HG02678 (cell line): ENCODE results near the gene MDP1.

Source experiments
- ATAC-seq: cut with Tn5 transposase; IDR thresholded peaks from one replicate; pipeline ENCODE4 v1.9.1; 2021; ENCODE audit warnings: mild to moderate bottlenecking, moderate library complexity; ENCODE audit not compliant: unreplicated experiment

The MDP1 gene

DNA sequence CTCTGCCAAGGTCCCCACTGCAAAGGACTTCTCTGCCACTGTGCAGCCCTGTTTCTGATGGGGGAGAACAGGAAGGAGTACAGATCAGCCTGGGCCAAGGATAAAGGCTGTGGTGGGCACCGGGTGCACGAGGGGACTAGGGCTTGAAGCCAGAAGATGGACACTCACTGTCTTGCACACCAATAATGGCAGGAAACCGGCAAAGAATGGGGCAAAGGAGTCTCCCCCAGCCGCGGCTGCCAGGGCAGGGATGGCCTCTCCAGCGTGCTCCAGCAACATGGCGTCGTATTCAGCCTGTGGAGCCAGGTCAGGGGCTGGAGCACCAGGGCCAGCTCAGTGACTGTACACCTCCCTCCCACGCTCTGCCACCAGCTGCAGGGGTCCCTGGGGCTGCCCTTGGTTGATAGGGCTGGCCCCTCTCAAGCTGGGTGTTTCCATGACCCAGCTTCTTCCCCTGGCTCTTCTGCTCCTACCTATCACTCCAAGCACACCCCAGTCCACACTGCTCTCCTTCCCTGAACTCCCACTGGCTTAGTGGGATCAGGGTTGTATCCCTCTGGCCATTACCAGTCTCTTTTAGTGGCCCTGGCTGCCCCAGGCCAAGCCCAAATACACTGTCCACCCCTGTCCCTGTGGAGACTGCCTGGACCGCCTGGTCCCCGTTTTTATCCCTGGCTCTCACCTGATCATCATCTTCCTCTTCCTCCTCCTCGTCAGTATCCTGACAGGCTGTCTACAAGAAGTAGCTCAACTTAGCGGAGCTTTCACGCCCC, 33.6 kb downstream of the MDP1 start:
- ATAC-seq, result no peak

DNA sequence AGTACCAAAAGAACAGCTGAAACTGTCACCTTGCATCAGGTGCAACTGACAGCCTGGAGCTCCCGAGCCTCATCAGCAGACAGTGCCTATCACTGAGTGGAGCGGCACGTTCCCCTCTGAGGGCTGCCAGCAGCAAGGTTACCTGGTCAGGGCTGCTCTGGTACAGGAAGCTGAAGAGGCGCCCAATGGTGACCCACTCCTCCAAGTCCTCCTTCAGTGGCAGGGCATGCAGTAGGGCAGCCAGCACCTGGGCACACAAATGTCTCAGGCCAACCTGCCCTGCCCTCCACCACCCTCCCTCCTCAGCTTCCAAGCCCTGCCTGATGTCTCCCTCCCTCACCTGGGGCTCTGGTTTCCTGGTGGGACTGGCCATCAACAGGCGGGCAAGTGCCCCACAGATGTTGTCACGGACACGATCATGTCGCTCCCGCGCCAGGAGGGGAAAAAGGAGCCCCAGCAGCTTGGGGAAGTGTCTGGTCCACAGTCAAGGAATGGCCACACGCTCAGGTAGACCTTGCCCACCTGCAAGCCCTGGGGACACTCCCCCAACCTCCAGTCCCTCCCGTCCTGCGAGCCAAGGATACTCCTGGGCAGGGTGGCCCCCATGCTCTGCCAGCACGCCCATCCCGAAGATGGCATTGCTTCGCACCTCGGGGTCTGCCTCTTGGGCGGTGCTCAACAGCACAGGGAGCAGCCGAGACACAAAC, 34.3 kb downstream of the MDP1 start:
- no peak for ATAC-seq

DNA sequence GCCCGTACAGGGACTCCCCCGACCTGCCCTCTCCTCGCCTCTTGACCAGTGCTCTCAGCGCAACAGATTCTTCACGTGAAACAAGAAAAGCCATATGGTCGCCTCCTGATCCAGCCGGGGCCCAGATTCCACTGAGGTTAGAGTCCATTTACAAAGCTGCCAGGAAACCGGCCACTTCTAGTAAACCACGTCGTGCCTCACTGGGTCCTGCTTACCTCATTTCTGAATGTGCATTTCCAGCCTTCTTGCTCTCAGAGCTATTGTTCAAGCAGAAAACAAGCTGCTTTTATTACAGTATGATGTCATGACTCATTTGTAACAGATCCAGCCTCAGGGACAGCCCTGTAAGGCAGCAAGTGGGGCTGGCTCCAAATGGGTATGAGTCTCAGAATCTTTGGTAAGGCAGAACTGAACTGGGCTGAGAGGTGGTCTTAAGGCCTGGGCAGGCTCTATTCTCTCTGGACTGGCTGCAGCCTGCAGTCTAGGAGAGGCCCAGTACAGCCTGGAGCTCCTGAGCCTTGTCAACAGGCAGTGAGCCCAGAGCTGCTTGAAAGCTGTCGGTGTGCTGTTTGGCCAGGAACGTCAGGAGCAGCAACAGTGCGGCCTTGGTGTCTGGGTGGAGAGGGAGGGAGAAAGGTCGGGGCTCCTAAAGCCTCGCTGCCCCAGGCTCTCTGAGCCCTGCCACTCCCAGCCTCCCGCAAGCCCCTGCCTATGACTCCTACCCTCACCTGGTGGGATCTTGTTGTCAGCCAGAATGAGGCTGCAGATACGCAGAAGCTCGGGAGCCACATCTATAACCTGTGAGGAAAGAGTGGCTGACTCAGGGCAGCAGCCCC, 35.7 kb downstream of the MDP1 start:
- no peak for ATAC-seq

DNA sequence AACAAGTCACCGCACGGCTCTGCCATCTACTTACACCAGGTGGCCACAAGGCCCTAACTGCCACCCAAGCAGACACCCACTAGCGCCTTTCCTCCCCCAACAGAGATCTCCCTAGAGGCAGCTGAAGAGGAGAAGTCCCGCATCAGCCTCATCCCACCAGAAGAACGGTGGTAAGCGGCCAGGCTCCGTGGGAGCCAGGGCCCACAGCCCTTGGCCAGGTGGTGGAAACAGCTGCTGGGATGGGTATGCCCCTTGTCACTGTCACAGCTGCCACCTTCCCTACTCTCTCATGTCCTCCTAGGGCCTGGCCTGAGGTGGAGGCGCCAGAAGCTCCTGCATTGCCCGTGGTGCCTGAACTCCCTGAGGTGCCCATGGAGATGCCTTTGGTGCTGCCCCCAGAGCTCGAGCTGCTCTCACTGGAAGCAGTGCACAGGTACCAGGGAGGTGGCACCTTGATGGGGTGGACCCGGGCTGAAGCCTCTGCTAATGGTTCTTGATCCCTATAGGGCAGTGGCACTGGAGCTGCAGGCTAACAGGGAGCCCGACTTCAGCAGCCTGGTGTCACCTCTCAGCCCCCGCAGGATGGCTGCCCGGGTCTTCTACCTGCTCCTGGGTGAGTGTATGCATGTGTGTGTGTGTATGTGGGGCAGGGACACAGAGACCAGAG, 36.4 kb downstream of the MDP1 start:
- ATAC-seq, result no peak

DNA sequence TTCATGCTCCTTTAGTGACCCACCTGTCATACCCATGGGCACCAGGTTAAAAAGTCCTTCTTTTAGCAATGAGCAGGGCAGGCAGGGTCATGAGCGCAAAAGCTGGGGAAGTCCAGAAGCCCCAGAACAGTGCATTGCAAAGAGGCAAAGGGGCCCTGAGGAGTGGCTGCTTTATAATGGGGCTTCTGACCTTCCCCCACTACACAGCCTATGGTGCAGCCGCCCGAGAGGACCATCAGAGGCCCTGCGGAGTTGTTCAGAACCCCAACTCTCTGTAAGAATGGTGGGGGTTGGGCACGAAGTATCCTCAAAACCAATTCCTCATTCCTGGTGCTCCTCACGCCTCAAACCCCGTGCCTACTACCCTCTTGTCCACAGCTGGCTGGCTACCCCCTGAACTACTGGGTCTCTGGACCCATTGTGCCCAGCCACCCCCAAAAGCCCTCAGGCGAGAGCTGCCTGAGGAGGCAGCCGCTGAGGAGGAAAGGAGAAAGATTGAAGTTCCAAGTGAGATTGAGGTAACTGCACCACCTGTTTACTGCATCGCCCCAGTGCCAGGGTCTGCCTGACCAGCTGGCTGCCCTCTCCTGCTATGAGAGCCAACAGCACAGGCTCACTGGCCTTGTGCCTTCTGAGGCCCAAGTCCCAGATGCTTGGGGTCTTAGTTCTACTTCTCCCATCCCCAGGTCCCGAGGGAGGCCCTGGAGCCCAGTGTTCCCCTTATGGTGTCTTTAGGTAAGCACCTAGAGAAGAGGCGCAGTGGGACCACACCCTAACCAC, 37.3 kb downstream of the MDP1 start:
- ATAC-seq, result no peak

DNA sequence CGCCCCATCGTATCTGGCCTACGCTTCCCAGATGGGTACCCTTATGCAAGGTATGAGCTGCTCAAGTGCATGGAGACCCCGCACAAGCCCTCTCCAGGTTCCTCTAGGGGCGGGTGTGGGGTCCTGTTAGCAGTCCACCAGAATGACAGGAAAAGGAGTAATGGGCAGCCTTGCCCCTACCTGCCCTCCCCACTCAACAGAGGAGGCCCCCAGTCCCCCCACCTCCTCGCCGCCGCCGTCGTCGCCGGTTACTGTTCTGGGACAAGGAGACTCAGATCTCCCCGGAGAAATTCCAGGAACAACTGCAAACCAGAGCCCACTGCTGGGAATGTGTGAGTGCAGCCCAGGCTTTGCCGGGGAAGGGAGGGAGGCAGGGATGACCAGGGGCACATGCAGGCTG, 38.0 kb downstream of the MDP1 start:
- ATAC-seq, result no peak

DNA sequence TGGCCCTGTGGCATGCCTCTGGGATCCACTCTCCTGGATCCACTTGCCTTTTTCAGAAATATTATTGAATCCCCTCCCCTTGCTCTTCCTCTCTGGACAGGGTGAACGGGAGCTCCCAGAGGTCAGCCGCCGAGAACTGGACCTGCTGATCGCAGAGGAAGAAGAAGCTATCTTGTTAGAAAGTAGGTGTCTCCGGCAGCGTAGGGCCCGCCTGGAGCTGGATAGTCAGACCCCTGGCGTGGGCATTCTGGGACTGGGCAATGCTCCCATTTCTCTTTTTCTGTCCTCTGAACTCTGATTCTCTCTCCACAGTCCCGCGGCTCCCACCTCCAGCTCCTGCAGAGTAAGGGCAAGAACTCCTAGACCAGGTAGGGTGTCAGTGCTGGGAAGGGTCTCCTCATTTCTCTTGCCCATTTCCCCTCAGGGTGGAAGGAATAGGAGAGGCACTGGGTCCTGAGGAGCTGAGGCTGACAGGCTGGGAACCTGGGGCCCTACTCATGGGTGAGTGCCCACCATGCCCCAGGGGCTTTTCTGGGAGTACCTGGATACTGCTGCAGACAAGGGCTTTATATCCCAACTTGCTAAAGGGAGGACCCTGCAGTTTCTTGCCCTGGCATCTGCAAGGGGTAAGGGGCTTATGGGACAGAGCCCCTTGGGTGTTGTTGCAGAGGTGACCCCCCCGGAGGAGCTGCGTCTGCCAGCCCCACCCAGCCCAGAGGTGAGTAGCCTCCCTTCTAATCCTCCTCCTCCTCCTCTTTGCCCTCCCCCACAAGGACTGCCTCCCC, 38.6 kb downstream of the MDP1 start:
- no peak for ATAC-seq

DNA sequence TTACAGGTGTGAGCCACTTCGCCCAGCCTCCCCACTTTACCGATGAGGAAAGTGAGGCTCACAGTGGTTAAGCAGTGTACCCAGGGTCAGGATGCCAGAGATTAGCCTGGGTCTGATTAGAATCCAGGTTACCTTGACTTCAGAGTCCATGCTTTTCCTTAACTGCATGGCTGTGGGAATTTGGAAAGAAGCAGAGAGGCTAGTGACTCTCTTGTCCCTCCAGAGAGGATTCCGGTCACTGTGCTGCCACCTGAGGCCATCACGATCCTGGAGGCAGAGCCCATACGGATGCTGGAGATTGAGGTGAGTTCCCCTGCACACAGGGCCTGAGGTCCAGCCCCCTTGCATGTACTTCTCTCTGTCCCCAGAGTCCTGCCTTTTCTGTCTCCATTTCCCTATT, 39.3 kb downstream of the MDP1 start:
- no peak for ATAC-seq

DNA sequence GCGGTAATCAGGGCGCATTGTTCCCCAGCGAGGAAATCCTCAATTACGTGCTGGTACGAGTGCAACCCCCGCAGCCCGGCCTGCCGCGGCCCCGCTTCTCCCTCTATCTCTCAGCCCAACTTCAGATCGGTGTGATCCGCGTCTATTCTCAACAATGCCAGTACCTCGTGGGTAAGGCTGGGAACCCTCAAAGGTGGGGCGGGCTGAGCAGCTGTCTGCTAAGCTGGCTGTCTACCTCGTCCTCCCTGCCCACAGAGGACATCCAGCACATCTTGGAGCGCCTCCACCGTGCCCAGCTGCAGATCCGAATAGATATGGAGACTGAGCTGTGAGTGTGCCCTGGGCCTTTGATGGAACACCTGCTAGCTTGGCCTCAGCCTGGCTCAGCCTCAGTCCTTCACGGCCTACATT, 43.0 kb downstream of the MDP1 start:
- no peak for ATAC-seq

DNA sequence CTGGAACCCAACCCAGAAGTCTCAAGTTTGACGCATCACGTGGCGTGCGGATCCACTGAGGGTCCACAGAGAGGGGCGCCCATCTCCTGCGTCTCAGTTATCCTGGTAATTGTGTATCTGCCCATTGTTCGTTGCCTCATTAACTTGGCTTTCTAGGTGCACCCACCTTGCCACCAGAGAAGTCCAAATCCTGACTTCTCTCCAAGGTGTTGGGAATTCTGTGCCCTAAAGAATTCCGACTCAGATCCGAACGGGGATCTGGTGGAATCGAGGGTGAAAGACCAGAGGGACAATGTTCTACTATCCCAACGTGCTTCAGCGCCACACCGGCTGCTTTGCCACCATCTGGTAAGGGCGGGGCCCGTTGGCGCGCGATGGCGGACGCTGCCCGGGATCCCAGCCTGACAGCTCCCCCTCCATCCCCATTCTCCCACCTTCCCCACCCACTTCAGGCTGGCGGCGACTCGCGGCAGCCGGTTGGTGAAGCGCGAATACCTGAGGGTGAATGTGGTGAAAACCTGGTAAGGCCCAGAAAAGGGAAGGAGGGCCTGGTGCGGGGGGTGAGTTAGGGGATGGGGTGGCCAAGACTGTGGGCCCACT, 43.5 kb downstream of the MDP1 start:
- no peak for ATAC-seq

DNA sequence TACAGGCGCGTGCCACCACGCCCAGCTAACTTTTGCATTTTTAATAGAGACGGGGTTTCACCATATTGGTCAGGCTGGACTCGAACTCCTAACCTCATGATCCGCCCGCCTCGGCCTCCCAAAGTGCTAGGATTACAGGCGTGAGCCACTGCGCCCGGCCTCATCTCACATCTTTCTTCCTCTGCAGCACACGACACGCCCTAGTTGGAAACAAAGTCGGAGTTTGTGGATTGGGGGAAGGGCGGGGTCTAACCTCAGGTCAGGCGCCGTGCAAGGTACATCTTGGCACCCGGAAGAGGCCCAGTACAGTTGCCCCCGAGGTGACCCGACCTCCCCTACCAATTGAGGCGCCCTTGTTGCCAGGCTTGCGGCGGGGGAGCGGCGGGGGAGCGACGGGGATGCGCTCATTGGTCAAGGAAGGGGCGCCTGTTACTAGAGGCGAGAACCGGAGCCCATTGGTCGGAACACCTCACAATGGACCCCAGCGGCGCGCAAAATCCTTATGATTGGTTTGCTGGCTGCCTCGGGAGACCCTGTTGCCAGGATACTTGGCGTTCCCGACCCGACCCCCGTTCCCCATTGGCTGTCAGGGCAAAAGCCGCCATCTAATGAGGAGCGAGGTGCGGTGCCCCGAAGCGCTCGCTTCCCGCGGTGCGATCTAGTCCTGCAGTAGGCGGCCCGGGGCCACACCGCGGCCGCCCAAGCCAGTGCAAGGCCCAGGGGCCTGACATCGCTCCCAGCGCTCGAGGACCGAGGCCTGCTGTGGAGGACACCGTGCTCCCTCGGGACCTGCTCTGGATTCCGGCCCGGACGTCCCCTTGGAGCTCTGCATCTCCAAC, 44.2 kb downstream of the MDP1 start, which contains the start of gene REC8:
TSS of gene REC8 (plus strand) at position 659 of the 839 bp plus-strand sequence. CDS start 473 bp downstream, outside the sequence.
- ATAC-seq, result peak; percentile 84

DNA sequence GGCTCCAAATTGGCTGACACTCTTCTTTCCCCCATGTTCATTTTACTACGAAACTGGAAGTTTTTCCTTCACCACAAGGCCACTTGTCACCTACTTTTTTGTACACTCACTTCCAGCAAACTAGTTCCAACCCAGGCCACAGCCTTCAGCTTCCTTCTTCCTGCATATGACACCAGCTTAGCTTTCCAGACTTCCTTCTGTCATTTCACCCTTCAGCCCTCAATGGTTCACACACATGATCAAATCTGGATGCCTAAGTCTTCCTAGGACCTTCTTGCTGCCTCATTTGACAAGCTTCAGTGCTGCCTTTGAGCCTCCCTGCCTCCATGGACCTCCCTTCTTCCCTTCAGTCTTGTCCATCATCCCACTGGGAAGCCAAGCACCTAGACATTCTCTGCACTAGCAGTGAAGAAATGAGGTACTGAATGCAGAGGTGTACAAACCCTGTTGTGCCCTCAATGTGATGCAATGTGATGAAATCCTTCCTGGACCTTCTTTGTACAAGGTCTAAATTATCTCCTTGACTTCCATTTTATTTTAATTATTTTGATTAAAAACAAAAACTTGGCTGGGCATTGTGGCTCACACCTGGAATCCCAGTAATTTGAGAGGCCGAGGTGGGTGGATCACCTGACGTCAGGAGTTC, 48.3 kb downstream of the MDP1 start:
- no peak for ATAC-seq

DNA sequence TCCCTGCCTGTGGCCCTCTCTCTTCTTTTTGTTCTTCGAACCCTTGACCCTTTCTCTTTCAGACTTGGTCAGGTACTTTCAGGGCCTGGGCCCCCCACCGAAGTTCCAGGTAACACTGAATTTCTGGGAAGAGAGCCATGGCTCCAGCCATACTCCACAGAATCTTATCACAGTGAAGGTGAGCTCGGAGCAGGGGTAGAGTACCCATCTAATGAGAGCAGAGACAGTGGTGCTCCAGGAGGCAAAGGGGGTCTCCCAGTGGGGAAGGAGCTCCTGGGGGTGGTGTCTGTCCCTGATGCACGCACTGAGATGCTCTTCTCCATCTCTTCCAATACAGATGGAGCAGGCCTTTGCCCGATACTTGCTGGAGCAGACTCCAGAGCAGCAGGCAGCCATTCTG, 50.1 kb downstream of the MDP1 start:
- no peak for ATAC-seq

DNA sequence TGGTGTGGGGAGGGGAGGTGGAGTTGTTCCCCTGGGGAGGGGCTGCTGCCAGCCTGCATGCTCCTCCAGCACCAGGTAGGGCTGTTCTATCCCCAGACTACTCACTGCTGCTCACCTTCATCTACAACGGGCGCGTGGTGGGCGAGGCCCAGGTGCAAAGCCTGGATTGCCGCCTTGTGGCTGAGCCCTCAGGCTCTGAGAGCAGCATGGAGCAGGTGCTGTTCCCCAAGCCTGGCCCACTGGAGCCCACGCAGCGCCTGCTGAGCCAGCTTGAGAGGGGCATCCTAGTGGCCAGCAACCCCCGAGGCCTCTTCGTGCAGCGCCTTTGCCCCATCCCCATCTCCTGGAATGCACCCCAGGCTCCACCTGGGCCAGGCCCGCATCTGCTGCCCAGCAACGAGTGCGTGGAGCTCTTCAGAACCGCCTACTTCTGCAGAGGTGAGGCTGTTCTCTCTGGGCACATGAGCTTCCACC, 51.3 kb downstream of the MDP1 start:
- no peak for ATAC-seq
